H1 (cell line): ENCODE measurements around the gene FAF2. TPM values are rescaled to one million over a fixed set of nuclear protein-coding genes. Genes with fewer than 3 reads are reported as not detected.

ENCODE experiments used
- CTCF ChIA-PET: fragments of 300-600 bp; sonication (Branson Sonifier 250); formaldehyde crosslinking; loops from one replicate; lab custom pipeline; 2021; ENCODE audit not compliant: partially characterized antibody; lab: Charles Lee
- POLR2A ChIA-PET: fragments of 300-600 bp; sonication (Branson Sonifier 250); formaldehyde crosslinking; loops from one replicate; lab custom pipeline; 2021; ENCODE audit warnings: inconsistent platforms; ENCODE audit not compliant: partially characterized antibody; lab: Charles Lee
- DNase-seq, 2 experiments: peaks; one replicate each; pipeline versions ENCODE4 v3.0.0 to v3.0.0-alpha.2; 2010 to 2022; ENCODE audit warnings: low spot score in 2 of 2, low read depth in 1 of 2, mixed read lengths in 1 of 2
- FAIRE-seq: peaks from 2 replicates; lab custom pipeline; 2011; peaks lifted over from hg19 to GRCh38; lab: Jason Lieb, UNC
- H2AFZ ChIP-seq: 2 replicates; pipeline ENCODE4 v1.8.1; 2012; ENCODE audit warnings: low read length, inconsistent platforms
- H2AK5ac ChIP-seq: 2 replicates; pipeline ENCODE4 v1.6.1; 2013; ENCODE audit warnings: low read depth, low read length
- H2BK120ac ChIP-seq: replicated peaks from 2 replicates; pipeline ENCODE3; 2013; ENCODE audit warnings: low read depth, low read length, inconsistent platforms
- H2BK12ac ChIP-seq: 2 replicates; pipeline ENCODE4 v1.6.1; 2013; ENCODE audit warnings: low read depth, low read length
- H2BK15ac ChIP-seq: 2 replicates; pipeline ENCODE4 v1.6.1; 2013; ENCODE audit warnings: low read length
- H2BK20ac ChIP-seq: 2 replicates; pipeline ENCODE4 v1.6.1; 2013; ENCODE audit warnings: low read length
- H2BK5ac ChIP-seq: 2 replicates; pipeline ENCODE4 v1.6.1; 2013; ENCODE audit warnings: low read depth, low read length
- H3K14ac ChIP-seq: 2 replicates; pipeline ENCODE4 v1.6.1; 2013; ENCODE audit warnings: inconsistent platforms; ENCODE audit not compliant: insufficient read length
- H3K18ac ChIP-seq: 2 replicates; pipeline ENCODE4 v1.6.1; 2013; ENCODE audit warnings: low read length; ENCODE audit errors: extremely low read depth
- H3K23ac ChIP-seq: 2 replicates; pipeline ENCODE4 v1.6.1; 2013; ENCODE audit warnings: inconsistent platforms; ENCODE audit not compliant: insufficient read length
- H3K23me2 ChIP-seq: 2 replicates; pipeline ENCODE4 v1.6.1; 2013; ENCODE audit warnings: low read depth, low read length
- H3K27ac ChIP-seq: 2 replicates; pipeline ENCODE4 v1.6.1; 2011; ENCODE audit warnings: low read depth, low read length, inconsistent platforms
- H3K27me3 ChIP-seq, 4 experiments: replicated peaks in 1 of 4; 1 replicate in 1 of 4; 2 replicates in 3 of 4; pipeline versions ENCODE4 v1.6.1 to v1.8.1; 2011 to 2013; ENCODE audit warnings: low read length in 3 of 4, mild to moderate bottlenecking in 3 of 4, inconsistent platforms in 2 of 4, mixed read lengths in 2 of 4, moderate library complexity in 1 of 4; ENCODE audit not compliant: control insufficient read depth in 3 of 4, insufficient read depth in 3 of 4; ENCODE audit errors: extremely low read depth in 1 of 4
- H3K36me3 ChIP-seq, 4 experiments: 2 replicates each; pipeline versions ENCODE4 v1.6.1 to v1.8.1; 2011 to 2013; ENCODE audit warnings: mild to moderate bottlenecking in 4 of 4, low read length in 3 of 4, moderate library complexity in 2 of 4, control low read depth in 1 of 4, inconsistent platforms in 1 of 4; ENCODE audit not compliant: insufficient read depth in 4 of 4, control insufficient read depth in 2 of 4
- H3K4ac ChIP-seq: replicated peaks from 2 replicates; pipeline ENCODE3; 2013; ENCODE audit warnings: low read length, low read depth, mixed read lengths, inconsistent platforms; ENCODE audit not compliant: insufficient read length
- H3K4me1 ChIP-seq, 4 experiments: replicated peaks in 1 of 4; 1 replicate in 1 of 4; 2 replicates in 3 of 4; pipeline versions ENCODE4 v1.6.1 to v1.8.1; 2011 to 2013; ENCODE audit warnings: low read length in 3 of 4, inconsistent platforms in 2 of 4, mixed read lengths in 1 of 4; ENCODE audit not compliant: insufficient read depth in 4 of 4, control insufficient read depth in 3 of 4
- H3K4me2 ChIP-seq, 2 experiments: 2 replicates each; pipeline versions ENCODE4 v1.6.1 to v1.8.1; 2011 to 2013; ENCODE audit warnings: low read depth in 2 of 2, low read length in 2 of 2, control low read depth in 1 of 2, inconsistent platforms in 1 of 2, mild to moderate bottlenecking in 1 of 2; ENCODE audit not compliant: insufficient read depth in 1 of 2
- H3K4me3 ChIP-seq, 4 experiments: fragments of 200-600, 300-600 bp in 1 of 4; sonication (generic), shearing (Covaris generic), sonication (Bioruptor Twin) in 1 of 4; 2 replicates each; pipeline versions ENCODE4 v1.5.1 to v1.8.1; 2011 to 2016; ENCODE audit warnings: low read length in 4 of 4, low read depth in 3 of 4, control low read depth in 2 of 4, inconsistent platforms in 2 of 4, mild to moderate bottlenecking in 2 of 4, mixed read lengths in 1 of 4, moderate library complexity in 1 of 4; ENCODE audit not compliant: insufficient read depth in 2 of 4; ENCODE audit errors: extremely low read depth in 1 of 4
- H3K56ac ChIP-seq: replicated peaks from 2 replicates; pipeline ENCODE3; 2013; ENCODE audit warnings: low read depth, mild to moderate bottlenecking, mixed read lengths, low read length, inconsistent platforms; ENCODE audit not compliant: insufficient read length
- H3K79me1 ChIP-seq: 2 replicates; pipeline ENCODE4 v1.6.1; 2013; ENCODE audit warnings: low read depth, low read length, control low read depth
- H3K79me2 ChIP-seq, 2 experiments: 2 replicates each; pipeline versions ENCODE4 v1.6.1 to v1.8.1; 2012 to 2013; ENCODE audit warnings: low read length in 2 of 2, mild to moderate bottlenecking in 2 of 2, inconsistent platforms in 1 of 2; ENCODE audit not compliant: insufficient read depth in 2 of 2, control insufficient read depth in 1 of 2
- H3K9ac ChIP-seq, 4 experiments: replicated peaks in 1 of 4; 1 replicate in 1 of 4; 2 replicates in 3 of 4; pipeline versions ENCODE4 v1.6.1 to v1.8.1; 2011 to 2013; ENCODE audit warnings: low read depth in 3 of 4, low read length in 3 of 4, control low read depth in 2 of 4, mild to moderate bottlenecking in 2 of 4, moderate library complexity in 2 of 4, inconsistent platforms in 1 of 4; ENCODE audit errors: extremely low read depth in 1 of 4
- H3K9me3 ChIP-seq, 2 experiments: 2 replicates each; pipeline versions ENCODE4 v1.6.1 to v1.8.1; 2012 to 2013; ENCODE audit warnings: mild to moderate bottlenecking in 2 of 2, moderate library complexity in 2 of 2, control low read depth in 1 of 2, inconsistent platforms in 1 of 2, low read depth in 1 of 2, low read length in 1 of 2, mixed read lengths in 1 of 2; ENCODE audit not compliant: insufficient read depth in 2 of 2
- H4K20me1 ChIP-seq, 2 experiments: replicated peaks in 1 of 2; 2 replicates each; pipeline versions ENCODE3 to v1.8.1; 2011 to 2013; ENCODE audit warnings: inconsistent platforms in 2 of 2, low read length in 2 of 2, mild to moderate bottlenecking in 1 of 2; ENCODE audit not compliant: insufficient read depth in 2 of 2, control insufficient read depth in 1 of 2
- H4K5ac ChIP-seq: 2 replicates; pipeline ENCODE4 v1.6.1; 2013; ENCODE audit warnings: low read length, low read depth, mixed read lengths, inconsistent platforms; ENCODE audit not compliant: insufficient read length
- H4K8ac ChIP-seq: 2 replicates; pipeline ENCODE4 v1.8.0; 2013; ENCODE audit warnings: mild to moderate bottlenecking, moderate library complexity, low read length, inconsistent platforms; ENCODE audit not compliant: insufficient read depth; ENCODE audit errors: extremely low read depth
- H4K91ac ChIP-seq: replicated peaks from 2 replicates; pipeline ENCODE3; 2013; ENCODE audit warnings: low read length, mixed read lengths, inconsistent platforms; ENCODE audit not compliant: insufficient read length
- CHD2 ChIP-seq: IDR thresholded peaks from 2 replicates; pipeline ENCODE4 v1.6.1; 2012; ENCODE audit warnings: low read length, improper control_type of control experiment
- CREB1 ChIP-seq: IDR thresholded peaks from 2 replicates; pipeline ENCODE4 v1.6.1; 2012; ENCODE audit warnings: inconsistent platforms
- CTBP2 ChIP-seq: IDR thresholded peaks from 2 replicates; pipeline ENCODE4 v1.7.0; 2011; ENCODE audit warnings: borderline replicate concordance, mild to moderate bottlenecking, moderate library complexity, mixed read lengths, low read length; ENCODE audit not compliant: insufficient read depth, insufficient read length
- EGR1 ChIP-seq: IDR thresholded peaks from 2 replicates; pipeline ENCODE4 v1.6.1; 2011; ENCODE audit warnings: low read depth, low read length, borderline replicate concordance
- EP300 ChIP-seq, 2 experiments: IDR thresholded peaks; 1 replicate in 1 of 2; 2 replicates in 1 of 2; pipeline ENCODE4 v1.6.1; 2011 to 2012; ENCODE audit warnings: low read depth in 2 of 2, low read length in 2 of 2, mild to moderate bottlenecking in 2 of 2, borderline replicate concordance in 1 of 2, inconsistent platforms in 1 of 2, moderate library complexity in 1 of 2
- FOSL1 ChIP-seq: IDR thresholded peaks from 2 replicates; pipeline ENCODE4 v1.6.1; 2011; ENCODE audit warnings: mild to moderate bottlenecking, low read depth, low read length, moderate library complexity; ENCODE audit not compliant: insufficient read depth
- KDM5A ChIP-seq: fragments of 200-600 bp; IDR thresholded peaks from 2 replicates; pipeline ENCODE4 v1.7.1; 2012; ENCODE audit warnings: mild to moderate bottlenecking, low read length, inconsistent platforms, mixed read lengths
- MAX ChIP-seq: IDR thresholded peaks from 2 replicates; pipeline ENCODE4 v1.6.1; 2012; ENCODE audit warnings: inconsistent platforms
- NANOG ChIP-seq: IDR thresholded peaks from 2 replicates; pipeline ENCODE4 v1.6.1; 2011; ENCODE audit warnings: low read length, low read depth, mild to moderate bottlenecking, inconsistent platforms; ENCODE audit not compliant: insufficient read depth, poor library complexity, severe bottlenecking
- NRF1 ChIP-seq: IDR thresholded peaks from 2 replicates; pipeline ENCODE4 v1.6.1; 2011; ENCODE audit warnings: mild to moderate bottlenecking, low read depth, low read length, improper control_type of control experiment
- RXRA ChIP-seq: IDR thresholded peaks from 2 replicates; pipeline ENCODE4 v1.6.1; 2011; ENCODE audit warnings: low read depth, mild to moderate bottlenecking, low read length, moderate library complexity; ENCODE audit not compliant: insufficient read depth
- SP1 ChIP-seq: IDR thresholded peaks from 2 replicates; pipeline ENCODE4 v1.6.1; 2011; ENCODE audit warnings: low read depth, low read length
- TAF7 ChIP-seq: optimal IDR thresholded peaks from 2 replicates; pipeline ENCODE3; 2011; ENCODE audit warnings: low read depth, mild to moderate bottlenecking, inconsistent platforms, low read length, moderate library complexity, borderline replicate concordance
- ZNF274 ChIP-seq: IDR thresholded peaks from 2 replicates; pipeline ENCODE4 v1.7.0; 2012; ENCODE audit warnings: low read length, borderline replicate concordance; ENCODE audit errors: extremely low read depth
- WGBS, 2 experiments: shearing (Covaris generic) in 1 of 2; methylation state at CpG; one replicate each; pipeline versions ENCODE4 v1.1.6 to v1.1.7; 2013 to 2015; ENCODE audit warnings: low lambda C conversion rate in 2 of 2, mixed read lengths in 2 of 2, inconsistent platforms in 1 of 2, low coverage in 1 of 2, missing lambda C conversion rate in 1 of 2; ENCODE audit not compliant: insufficient replicate concordance in 2 of 2, insufficient coverage in 1 of 2, insufficient read length in 1 of 2; ENCODE audit errors: extremely low coverage in 1 of 2, missing lambda C conversion rate in 1 of 2; 5-methylcytosine and 5-hydroxymethylcytosine counted together
- polyA plus RNA-seq, 7 experiments: library from polyadenylated mRNA; depleted of rRNA in 3 of 7; stranded (reverse) in 5 of 7; unstranded in 2 of 7; fragments of >200 nt in 5 of 7; fragments of 200-250 nt in 2 of 7; gene quantifications; 1 replicate in 5 of 7; 2 replicates in 1 of 7; 4 replicates in 1 of 7; pipeline versions ENCODE4 v1.2.1 to v1.2.3, GENCODE V29; 2011 to 2013; ENCODE audit warnings: missing spikeins in 2 of 7, mixed read lengths in 2 of 7
- total RNA-seq: library from RNA; stranded (reverse); fragmentation: NEBNext Ultra II Directional; extraction: Animal tissue kit (Norgen Biotek cat#: 25700); gene quantifications from 2 replicates; pipeline ENCODE4 v1.2.1, GENCODE V29; 2021

FAF2 gene
- total and polyA plus RNA-seq, 2 of the 8 experiments (the other 6 are each of a cell fraction or from before 2014, with no cell fraction given) = 20.8 to 35.8 TPM

- no peaks in the 10 kb centered on the region for H3K79me1 ChIP-seq
- H3K9me3 ChIP-seq = no peaks in the 10 kb centered on the region
- ChIA-PET CTCF (interaction anchor here (1.0 to 1.5 kb wide), 3 partner anchors 16 to 95 kb away, joined by 3 to 5 read pairs (median 3); no protein-coding TSS in a partner anchor), POLR2A (interaction anchor here (1.8 kb wide), 1 partner anchor 11 kb away, joined by 4 read pairs; no protein-coding TSS in a partner anchor)
- H2BK15ac ChIP-seq = no peak overlapping the region
- DNase-seq (no peak), FAIRE-seq (no peak)
- H4K5ac ChIP-seq = no peak overlapping the region
- no peak overlapping the region for H4K91ac ChIP-seq
- no peak overlapping the region for H2BK120ac ChIP-seq
- 95% methylated on average over 3 of the region's 3 CpGs; no CpG with 5 or more reads in 1 of the 2 experiments for WGBS, 2 experiments
- H2AFZ ChIP-seq = no peak overlapping the region
- no peak overlapping the region for H3K9ac ChIP-seq
- H3K36me3 ChIP-seq = peaks cover 10 to 66% (median 41%) of the 10 kb centered on the region in 4 experiments
- no peak overlapping the region for H2AK5ac ChIP-seq
- no peaks in the 10 kb centered on the region for H3K4me1 ChIP-seq
- H3K18ac ChIP-seq = no peak overlapping the region
- no peak overlapping the region for H2BK12ac ChIP-seq
- no peaks in the 10 kb centered on the region for H3K27me3 ChIP-seq
- H3K14ac ChIP-seq = no peak overlapping the region
- no peak overlapping the region for H3K56ac ChIP-seq
- no peaks in the 10 kb centered on the region for H4K20me1 ChIP-seq
- no peak overlapping the region for H3K27ac ChIP-seq
- H3K4me2 ChIP-seq = no peak overlapping the region
- no peak overlapping the region for H3K23ac ChIP-seq
- no peaks in the 10 kb centered on the region for H3K79me2 ChIP-seq
- H2BK20ac ChIP-seq = no peak overlapping the region
- no peak overlapping the region for H2BK5ac ChIP-seq
- H3K23me2 ChIP-seq = no peaks in the 10 kb centered on the region
- H3K4ac ChIP-seq = no peak overlapping the region
- H4K8ac ChIP-seq = no peak overlapping the region
- H3K4me3 ChIP-seq = no peak overlapping the region
- TF ChIP-seq KDM5A (no peak), CTBP2 (no peak), EGR1 (no peak), ZNF274 (no peak), MAX (no peak), NRF1 (no peak), EP300 (IDR thresholded peaks at IDR 0.05; ENCODE audit: borderline replicate concordance in 1 of 2, low read depth in 2 of 2, low read length in 2 of 2) (no peak), NANOG (no peak), CREB1 (no peak), SP1 (no peak), TAF7 (no peak), FOSL1 (no peak), CHD2 (no peak), RXRA (no peak)
These were observed 52.3 kb downstream of the FAF2 start for GRCh38 chr5:176500511-176500910.
